DND-41 (cell line): ENCODE measurements around the gene NOS1.

ENCODE experiments used
- ATAC-seq: fragments of 200-7000 bp; cut with Tn5 transposase; 3 replicates; pipeline ENCODE4 v1.9.1; 2021; ENCODE audit warnings: low read depth; ENCODE audit not compliant: insufficient read depth
- DNase-seq: peaks from one replicate; pipeline ENCODE4 v3.0.0-alpha.2; 2020
- H2AFZ ChIP-seq: 2 replicates; pipeline ENCODE4 v1.6.0; 2012; ENCODE audit warnings: low read depth, low read length
- H3K27ac ChIP-seq: 2 replicates; pipeline ENCODE4 v1.5.1; 2012; ENCODE audit warnings: low read length, inconsistent platforms
- H3K27me3 ChIP-seq: fragments of 200-600 bp; sonication (generic); 2 replicates; pipeline ENCODE4 v1.6.0; 2012; ENCODE audit warnings: low read length, mild to moderate bottlenecking, inconsistent platforms; ENCODE audit not compliant: insufficient read depth, poor library complexity
- H3K36me3 ChIP-seq: 2 replicates; pipeline ENCODE4 v1.5.1; 2012; ENCODE audit warnings: low read length, inconsistent platforms; ENCODE audit not compliant: insufficient read depth
- H3K4me1 ChIP-seq: 2 replicates; pipeline ENCODE4 v1.5.1; 2012; ENCODE audit warnings: mild to moderate bottlenecking, low read length; ENCODE audit not compliant: insufficient read depth
- H3K4me2 ChIP-seq: 2 replicates; pipeline ENCODE4 v1.6.0; 2012; ENCODE audit warnings: mild to moderate bottlenecking, moderate library complexity, low read length, inconsistent platforms; ENCODE audit not compliant: insufficient read depth
- H3K4me3 ChIP-seq, 2 experiments: fragments of 200-600 bp in 1 of 2; shearing (Covaris generic) in 1 of 2; 2 replicates each; pipeline ENCODE4 v1.5.1; 2012 to 2016; ENCODE audit warnings: inconsistent platforms in 2 of 2, low read length in 2 of 2, mild to moderate bottlenecking in 2 of 2, low read depth in 1 of 2, moderate library complexity in 1 of 2
- H3K79me2 ChIP-seq: 2 replicates; pipeline ENCODE4 v1.6.0; 2012; ENCODE audit warnings: low read length, inconsistent platforms; ENCODE audit not compliant: insufficient read depth
- H3K9ac ChIP-seq: 2 replicates; pipeline ENCODE4 v1.6.0; 2012; ENCODE audit warnings: low read depth, mild to moderate bottlenecking, inconsistent platforms, low read length, moderate library complexity
- H3K9me3 ChIP-seq: 2 replicates; pipeline ENCODE4 v1.5.1; 2012; ENCODE audit warnings: low read length, moderate library complexity, mild to moderate bottlenecking, inconsistent platforms; ENCODE audit not compliant: insufficient read depth, severe bottlenecking
- H4K20me1 ChIP-seq: 2 replicates; pipeline ENCODE4 v1.6.0; 2012; ENCODE audit warnings: low read length; ENCODE audit not compliant: insufficient read depth
- EZH2 ChIP-seq: IDR thresholded peaks from 3 replicates; pipeline ENCODE4 v1.6.1; 2012; ENCODE audit warnings: borderline replicate concordance, low read depth, mild to moderate bottlenecking, moderate library complexity, low read length, inconsistent platforms; ENCODE audit not compliant: severe bottlenecking
- TF ChIP-seq, protein P1 (sequence below): IDR thresholded peaks from 2 replicates; pipeline ENCODE4 v1.5.1; 2012; ENCODE audit warnings: borderline replicate concordance, low read length, moderate library complexity, mild to moderate bottlenecking; ENCODE audit not compliant: poor library complexity, severe bottlenecking; ENCODE audit errors: extremely low read depth

NOS1 gene

DNA sequence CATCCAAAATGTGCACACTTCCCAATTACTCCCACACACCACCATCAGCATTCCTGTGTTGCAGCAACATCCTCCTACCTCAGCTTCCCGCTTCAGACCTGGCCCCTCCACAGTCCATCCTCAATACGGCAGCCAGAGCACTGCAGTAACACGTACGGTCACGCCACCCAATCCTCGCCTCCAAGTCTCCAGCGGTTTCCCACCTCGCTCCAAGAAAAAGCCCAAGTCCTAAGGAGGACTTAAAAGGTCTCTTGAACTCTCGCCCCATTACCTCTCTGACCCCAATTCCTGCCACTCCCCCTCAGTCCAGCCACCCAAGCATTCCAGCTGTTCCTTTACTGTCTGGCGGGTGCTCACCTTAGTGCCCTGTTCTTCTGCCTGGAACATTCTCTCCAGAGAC lies 183.1 kb downstream of the NOS1 start:
- no peak overlapping the region for H3K4me2 ChIP-seq
- H3K36me3 ChIP-seq = peaks cover 97% of the 10 kb centered on the region
- H3K27me3 ChIP-seq = no peaks in the 10 kb centered on the region
- no peak overlapping the region for H3K9ac ChIP-seq
- no peak overlapping the region for H3K4me3 ChIP-seq
- H4K20me1 ChIP-seq = peaks cover 7% of the 10 kb centered on the region; the same call in 1 of the 2 replicates
- H3K4me1 ChIP-seq = no peaks in the 10 kb centered on the region
- peaks cover 12% of the 10 kb centered on the region for H3K79me2 ChIP-seq
- peaks cover 18% of the 10 kb centered on the region for H3K9me3 ChIP-seq
- DNase-seq (no peak), ATAC-seq (no peak)
- no peak overlapping the region for H3K27ac ChIP-seq
- H2AFZ ChIP-seq = no peak overlapping the region
- TF ChIP-seq, protein P1, sequence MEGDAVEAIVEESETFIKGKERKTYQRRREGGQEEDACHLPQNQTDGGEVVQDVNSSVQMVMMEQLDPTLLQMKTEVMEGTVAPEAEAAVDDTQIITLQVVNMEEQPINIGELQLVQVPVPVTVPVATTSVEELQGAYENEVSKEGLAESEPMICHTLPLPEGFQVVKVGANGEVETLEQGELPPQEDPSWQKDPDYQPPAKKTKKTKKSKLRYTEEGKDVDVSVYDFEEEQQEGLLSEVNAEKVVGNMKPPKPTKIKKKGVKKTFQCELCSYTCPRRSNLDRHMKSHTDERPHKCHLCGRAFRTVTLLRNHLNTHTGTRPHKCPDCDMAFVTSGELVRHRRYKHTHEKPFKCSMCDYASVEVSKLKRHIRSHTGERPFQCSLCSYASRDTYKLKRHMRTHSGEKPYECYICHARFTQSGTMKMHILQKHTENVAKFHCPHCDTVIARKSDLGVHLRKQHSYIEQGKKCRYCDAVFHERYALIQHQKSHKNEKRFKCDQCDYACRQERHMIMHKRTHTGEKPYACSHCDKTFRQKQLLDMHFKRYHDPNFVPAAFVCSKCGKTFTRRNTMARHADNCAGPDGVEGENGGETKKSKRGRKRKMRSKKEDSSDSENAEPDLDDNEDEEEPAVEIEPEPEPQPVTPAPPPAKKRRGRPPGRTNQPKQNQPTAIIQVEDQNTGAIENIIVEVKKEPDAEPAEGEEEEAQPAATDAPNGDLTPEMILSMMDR = no peak
- TF ChIP-seq EZH2 = no peak

DNA sequence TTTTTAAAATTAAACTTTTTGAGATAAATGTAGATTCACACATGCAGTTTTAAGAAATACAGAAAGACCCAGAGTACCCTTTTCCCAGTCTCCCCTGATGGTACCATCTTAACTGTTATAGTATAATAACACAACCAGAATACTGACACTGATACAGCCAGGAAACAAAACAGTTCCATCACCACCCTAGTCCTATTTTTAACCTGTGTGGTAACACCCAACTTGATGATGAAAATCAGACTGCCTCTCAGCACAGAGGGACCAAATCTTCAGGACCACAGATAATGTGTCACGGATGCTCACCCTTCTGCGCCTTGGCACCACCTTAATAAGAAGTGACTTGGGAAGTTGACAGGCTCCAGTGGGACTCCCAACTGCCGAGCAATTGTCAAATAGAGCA lies 189.3 kb downstream of the NOS1 start:
- Histone ChIP-seq H3K27ac (no peak overlapping the region), H3K4me2 (no peak overlapping the region), H2AFZ (no peak overlapping the region), H3K9ac (no peak overlapping the region), H3K27me3 (no peaks in the 10 kb centered on the region), H4K20me1 (peaks cover 10% of the 10 kb centered on the region; the same call in 1 of the 2 replicates), H3K36me3 (peaks cover 98% of the 10 kb centered on the region), H3K4me1 (no peaks in the 10 kb centered on the region), H3K79me2 (no peaks in the 10 kb centered on the region), H3K4me3 (no peak overlapping the region), H3K9me3 (no peaks in the 10 kb centered on the region)
- TF ChIP-seq, protein P1 = no peak
- DNase-seq (no peak), ATAC-seq (no peak)

DNA sequence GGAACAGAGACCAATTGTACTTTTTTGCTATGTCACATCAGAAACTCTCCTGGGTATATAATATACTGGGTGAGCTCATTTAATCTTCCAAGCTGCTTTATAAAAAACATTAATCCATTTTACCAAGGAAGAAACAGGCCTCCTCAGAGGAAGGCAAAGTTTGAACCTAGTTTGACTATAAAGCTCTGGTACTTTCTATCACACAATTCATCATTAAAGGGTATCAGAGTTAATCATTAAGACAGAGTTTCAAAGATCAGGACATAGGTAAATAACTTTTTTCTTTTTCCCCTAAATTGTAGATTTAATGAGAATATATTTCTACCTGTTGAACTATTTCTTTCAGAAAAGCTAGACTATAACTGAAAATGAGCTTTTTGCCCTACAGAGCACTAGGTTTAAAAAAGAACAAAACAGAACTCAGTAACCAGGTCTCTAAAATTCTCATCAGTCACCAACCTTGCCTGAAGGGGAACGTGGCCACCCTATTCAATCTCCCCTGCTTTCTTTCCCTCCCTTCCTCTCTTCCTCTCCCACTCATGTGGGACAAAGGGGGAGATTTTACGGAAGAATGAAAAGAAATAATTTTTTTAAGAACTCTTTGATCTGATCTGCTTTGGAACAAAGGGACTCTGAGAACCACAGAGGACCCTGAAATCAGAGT lies 189.8 kb downstream of the NOS1 start:
- Histone ChIP-seq H3K4me2 (no peak overlapping the region), H3K36me3 (peaks cover 98% of the 10 kb centered on the region), H3K9ac (no peak overlapping the region), H4K20me1 (peaks cover 10% of the 10 kb centered on the region; the same call in 1 of the 2 replicates), H3K27me3 (no peaks in the 10 kb centered on the region), H3K9me3 (no peaks in the 10 kb centered on the region), H3K79me2 (no peaks in the 10 kb centered on the region), H2AFZ (no peak overlapping the region), H3K27ac (no peak overlapping the region), H3K4me3 (no peak overlapping the region), H3K4me1 (no peaks in the 10 kb centered on the region)
- ATAC-seq = no peak
- DNase-seq = no peak
- no peak for TF ChIP-seq EZH2
- TF ChIP-seq, protein P1 = no peak
